HG02588 (cell line): ENCODE results near the gene CDC6.

Source experiments
- ATAC-seq: cut with Tn5 transposase; IDR thresholded peaks from one replicate; pipeline ENCODE4 v1.9.1; 2021; ENCODE audit warnings: mild to moderate bottlenecking, moderate library complexity; ENCODE audit not compliant: unreplicated experiment

Gene CDC6, protein sequence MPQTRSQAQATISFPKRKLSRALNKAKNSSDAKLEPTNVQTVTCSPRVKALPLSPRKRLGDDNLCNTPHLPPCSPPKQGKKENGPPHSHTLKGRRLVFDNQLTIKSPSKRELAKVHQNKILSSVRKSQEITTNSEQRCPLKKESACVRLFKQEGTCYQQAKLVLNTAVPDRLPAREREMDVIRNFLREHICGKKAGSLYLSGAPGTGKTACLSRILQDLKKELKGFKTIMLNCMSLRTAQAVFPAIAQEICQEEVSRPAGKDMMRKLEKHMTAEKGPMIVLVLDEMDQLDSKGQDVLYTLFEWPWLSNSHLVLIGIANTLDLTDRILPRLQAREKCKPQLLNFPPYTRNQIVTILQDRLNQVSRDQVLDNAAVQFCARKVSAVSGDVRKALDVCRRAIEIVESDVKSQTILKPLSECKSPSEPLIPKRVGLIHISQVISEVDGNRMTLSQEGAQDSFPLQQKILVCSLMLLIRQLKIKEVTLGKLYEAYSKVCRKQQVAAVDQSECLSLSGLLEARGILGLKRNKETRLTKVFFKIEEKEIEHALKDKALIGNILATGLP

DNA sequence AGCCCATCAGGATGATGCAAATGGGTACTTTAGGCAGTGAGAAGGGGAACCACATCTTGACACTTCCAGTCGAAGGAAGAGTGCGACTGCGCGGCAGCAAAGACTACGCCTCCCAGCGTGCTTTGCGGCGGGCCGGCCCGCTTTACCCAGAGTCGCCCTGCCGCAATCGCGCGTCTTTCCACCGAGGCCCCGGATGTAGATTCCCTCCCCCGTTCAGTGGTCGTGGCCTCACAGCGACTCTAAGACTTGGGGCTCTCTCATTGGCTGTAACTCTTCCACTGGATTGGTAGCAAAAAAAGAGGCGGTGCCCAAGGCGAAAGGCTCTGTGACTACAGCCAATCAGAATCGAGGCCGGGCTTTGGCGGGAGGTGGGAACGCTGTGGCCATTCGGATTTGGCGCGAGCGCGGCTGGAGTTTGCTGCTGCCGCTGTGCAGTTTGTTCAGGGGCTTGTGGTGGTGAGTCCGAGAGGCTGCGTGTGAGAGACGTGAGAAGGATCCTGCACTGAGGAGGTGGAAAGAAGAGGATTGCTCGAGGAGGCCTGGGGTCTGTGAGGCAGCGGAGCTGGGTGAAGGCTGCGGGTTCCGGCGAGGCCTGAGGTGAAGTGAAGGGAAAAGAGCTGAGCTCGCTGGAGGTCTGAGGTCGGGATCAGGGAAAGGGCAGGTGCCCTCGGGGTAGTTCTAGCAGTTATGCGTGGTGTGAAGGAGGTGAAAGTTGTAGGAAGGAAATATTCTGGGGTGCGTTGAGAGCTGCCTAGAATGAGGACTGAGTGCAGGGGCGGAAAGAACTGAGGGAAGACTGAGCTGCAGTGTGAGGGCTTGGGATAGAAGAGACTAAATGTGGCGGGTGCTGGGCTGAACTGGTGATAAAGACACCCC lies at the start of gene CDC6:
TSS of gene CDC6 (plus strand) at position 386 of the 876 bp plus-strand sequence. CDS start 1,542 bp downstream, outside the sequence.
- peak; percentile 93 for ATAC-seq

DNA sequence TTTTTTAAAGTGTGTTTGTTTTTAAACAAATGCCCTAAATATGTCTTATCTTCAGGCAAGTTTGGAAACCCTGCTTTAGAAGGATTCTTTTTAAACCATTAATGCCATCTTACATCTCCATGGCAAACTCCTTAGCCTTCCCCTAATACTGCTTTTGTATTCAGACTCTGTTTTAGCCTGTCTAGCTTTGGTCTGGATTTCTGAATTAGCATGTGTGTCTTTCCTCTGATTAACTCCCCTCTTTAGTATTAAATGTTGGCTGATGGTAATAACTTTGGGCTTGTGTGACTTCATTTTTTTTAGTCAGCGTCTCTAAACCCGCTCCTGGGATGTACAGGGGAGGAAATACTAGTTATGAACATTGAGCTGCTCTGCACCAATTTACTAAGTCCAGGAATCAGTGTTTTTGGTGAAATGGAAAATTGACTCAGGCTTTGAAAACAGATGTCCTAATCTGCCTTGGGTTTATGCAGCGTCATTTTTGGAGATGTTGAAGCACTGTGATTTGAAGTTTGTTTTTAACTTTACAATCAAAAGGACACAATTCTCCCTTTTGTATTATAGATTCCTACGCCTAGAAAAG lies 46.3 kb upstream of the CDC6 start:
- no peak for ATAC-seq

DNA sequence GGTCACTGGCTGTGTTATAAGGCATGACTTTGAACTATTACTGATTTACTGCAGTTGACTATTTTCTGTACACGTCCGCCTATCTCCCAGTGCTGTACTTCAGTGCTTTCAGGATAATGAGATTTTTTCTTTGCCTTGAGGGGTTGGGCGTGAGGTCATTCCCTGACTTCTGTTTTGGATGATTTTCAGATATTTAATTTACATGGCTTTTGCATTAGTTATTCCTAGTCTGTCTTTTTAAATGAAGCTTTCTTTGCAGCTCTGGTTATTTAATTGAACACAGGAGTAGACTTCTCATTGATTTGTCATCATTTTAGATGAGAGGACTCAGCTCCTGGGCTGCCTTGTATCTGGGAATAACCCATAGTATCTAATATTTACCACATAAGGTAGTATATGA lies 44.9 kb upstream of the CDC6 start:
- ATAC-seq = no peak

DNA sequence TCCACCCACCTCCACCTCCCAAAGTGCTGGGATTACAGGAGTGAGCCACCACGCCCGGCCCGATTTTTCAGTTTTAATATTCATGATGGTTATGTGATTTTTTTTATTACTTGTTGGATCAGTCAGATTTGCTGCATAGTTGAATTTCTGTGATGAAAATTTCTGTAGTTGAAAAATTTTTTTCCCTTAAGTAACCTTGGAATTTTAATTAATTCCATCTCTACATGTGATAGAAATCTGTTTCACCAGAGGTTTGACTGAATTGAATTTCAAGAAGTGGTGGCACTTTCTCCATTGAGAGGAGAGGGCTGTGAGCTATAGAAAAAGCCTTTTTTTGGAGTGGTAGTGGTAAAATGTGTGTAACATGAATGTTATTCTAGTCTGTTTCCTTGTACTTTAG lies 43.9 kb upstream of the CDC6 start:
- no peak for ATAC-seq

DNA sequence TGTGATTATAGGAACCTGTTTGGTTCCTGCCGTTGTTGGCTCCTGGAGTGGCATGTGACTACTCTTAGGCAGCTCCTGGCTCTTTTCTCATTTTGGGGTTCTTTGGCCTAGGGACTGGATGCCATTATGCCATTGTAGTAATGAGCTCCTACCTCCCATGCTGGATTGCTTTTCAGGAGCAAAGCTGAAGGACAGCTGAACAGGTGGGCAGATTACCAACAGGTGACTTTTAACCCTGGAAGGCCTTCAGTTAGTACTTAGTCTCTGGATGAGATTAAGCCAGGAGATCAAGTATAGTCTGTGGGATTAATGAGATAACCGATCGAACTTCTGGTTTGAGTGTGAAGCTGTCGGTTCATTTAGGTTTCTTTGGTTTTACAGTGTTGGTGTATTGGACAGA lies 43.4 kb upstream of the CDC6 start:
- no peak for ATAC-seq

DNA sequence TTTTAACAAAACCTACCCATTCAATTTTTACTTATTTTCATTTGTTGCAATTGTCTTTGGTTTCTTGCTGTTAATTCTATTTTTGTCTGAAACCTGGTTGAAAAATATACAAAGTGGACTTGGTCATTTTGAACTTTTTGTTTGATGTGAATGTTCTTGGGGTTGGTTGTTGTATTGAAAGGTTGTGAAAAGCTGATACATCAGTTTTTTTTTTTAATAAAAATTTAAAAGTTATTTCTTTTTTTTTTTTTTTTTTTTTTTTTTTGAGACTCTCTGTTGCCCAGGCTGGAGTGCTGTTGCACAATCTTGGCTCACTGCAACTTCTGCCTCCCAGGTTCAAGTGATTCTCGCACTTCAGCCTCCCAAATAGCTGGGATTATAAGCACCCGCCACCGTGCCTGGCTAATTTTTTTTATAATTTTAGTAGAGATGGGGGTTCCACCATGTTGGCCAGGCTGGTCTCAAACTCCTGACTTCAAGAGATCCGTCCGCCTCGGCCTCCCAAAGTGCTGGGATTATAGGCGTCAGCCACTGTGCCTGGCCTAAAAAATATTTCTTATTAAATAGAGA lies 39.7 kb upstream of the CDC6 start:
- no peak for ATAC-seq

DNA sequence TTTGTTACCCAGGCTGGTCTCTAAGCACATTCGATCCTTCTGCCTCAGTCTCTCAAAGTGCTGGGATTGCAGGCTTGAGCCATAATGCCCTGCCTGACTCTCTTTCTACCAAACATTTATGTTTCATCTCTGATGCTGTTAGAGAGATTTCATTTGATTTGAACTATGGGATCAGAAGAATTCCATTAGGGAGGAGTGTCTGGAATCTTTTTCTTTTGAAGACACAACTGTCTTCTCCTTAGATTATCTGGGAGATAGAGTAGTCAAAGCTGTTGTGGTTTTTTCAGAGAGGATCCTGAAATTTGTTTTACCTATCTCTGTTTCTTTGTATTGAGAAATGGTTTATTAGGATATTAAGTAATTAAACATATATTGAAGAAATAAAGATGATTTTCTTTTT lies 39.2 kb upstream of the CDC6 start:
- no peak for ATAC-seq

DNA sequence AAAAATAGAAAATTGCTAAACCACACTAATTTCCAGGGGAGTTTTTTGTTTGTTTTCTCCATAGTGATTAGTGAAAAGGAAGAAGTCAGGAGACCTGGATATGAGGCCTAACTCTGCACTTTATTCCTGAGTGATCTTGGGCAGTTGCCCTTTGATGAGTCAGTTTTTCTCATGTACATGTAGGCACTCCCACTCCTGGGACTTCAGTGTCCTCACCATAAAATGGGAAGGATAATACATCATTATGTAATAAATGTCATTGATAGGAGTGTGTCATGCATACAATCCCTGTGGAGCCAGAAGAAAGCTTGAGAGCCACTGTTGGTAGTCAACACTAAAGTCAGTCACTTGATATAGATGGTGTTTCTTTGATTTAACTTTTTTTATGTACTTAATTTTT lies 36.1 kb upstream of the CDC6 start:
- no peak for ATAC-seq

DNA sequence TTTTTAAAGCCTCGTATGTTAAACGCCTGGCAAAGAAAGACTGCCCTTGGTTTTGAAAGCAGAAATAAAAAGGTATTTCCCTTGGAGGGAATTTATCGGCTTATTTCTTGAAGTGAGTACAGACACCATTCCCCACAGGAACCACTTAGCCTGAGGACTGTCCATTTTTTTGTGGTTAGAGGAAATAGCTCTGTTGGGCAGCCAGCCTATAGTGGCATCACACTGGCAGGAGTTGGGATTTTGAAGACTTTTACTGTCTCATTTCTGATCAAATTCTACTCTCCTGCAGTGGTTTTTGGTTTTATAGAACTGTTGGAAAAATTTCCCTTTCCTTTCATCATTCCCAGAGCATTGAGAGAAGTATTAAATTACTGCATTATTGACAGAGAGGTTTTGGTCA lies 34.1 kb upstream of the CDC6 start:
- ATAC-seq = no peak

DNA sequence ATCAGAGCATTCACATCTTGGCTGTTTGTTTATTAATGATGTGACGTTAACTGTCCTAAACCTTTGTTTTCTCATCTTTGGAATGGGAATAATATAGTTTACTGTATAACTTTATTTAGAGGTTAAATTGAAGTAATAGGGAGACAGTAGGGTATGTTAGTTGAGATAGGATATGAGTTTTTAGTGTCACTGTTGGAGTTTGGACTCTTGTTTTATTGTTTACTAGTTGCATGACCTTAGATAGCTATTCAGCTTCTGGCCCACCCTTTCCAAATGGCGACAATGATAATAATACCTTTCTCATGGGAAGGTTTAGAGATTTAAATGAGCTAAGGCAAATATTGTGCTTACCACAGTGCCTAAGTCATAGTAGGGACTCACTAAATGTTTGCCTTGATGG lies 28.2 kb upstream of the CDC6 start:
- ATAC-seq = no peak

DNA sequence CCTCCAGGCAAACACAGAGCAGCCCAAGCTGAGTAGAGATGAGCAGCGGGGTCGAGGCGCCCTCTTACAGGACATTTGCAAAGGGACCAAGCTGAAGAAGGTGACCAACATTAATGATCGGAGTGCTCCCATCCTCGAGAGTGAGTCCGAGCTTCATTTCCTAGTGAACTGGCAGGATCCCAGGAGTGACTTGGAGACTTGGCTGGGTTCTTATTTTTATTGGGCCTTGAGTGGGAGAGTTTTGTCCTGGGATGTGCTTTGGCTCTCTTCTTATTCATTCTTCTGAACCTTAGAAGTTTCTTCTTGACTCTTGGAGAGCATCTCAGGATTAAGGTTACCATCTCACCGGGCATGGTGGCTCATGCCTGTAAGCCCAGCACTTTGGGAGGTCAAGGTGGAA lies 27.2 kb upstream of the CDC6 start:
- no peak for ATAC-seq

DNA sequence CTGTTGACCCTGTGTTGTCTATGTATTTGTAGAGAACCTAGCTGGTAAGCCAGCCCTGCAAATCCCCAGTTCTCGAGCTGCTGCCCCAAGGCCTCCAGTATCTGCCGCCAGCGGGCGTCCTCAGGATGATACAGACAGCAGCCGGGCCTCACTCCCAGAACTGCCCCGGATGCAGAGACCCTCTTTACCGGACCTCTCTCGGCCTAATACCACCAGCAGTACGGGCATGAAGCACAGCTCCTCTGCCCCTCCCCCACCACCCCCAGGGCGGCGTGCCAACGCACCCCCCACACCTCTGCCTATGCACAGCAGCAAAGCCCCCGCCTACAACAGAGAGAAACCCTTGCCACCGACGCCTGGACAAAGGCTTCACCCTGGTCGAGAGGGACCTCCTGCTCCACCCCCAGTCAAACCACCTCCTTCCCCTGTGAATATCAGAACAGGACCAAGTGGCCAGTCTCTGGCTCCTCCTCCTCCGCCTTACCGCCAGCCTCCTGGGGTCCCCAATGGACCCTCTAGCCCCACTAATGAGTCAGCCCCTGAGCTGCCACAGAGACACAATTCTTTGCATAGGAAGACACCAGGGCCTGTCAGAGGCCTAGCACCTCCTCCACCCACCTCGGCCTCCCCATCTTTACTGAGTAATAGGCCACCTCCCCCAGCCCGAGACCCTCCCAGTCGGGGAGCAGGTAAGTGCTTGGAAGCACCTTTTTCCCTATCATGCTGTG lies 23.1 kb upstream of the CDC6 start:
- ATAC-seq = no peak

DNA sequence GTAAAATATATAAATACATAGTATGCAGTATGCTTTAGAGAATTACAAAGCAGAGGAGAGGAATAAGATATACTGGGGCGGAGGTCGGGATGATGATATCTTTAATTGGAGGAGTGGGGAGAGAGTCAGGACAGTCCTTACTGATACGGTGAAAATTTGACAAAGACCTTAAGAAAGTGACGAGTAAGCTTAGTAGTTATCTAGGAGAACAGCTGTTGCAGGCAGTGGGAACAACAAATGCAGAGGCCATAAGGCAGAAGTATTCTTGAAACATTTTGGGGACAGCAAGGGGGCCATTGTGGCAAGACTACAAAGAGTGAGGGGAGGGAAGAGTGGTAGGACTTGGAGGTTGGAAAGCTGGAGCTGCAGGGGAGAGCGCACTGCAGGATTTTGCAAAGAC lies 22.3 kb upstream of the CDC6 start:
- ATAC-seq = no peak

DNA sequence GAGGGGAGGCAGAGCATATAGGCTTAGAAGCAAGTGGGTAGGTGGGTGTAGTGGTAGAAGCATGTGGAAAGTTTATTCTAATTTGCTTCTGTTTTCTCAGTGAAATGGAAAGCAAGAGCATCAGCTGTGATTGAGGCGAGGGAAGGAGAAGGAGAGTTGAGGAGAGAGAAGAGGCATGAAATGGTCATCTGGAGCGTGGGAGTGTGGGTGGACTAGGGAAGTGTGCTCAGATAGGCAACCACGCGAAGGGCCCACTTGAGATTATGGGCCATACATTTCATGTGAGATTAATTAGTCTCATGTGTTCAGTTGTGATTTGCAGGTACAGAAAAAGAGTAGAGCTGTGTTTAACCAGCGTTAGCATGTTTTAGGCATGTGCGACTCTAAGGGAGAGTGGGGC lies 20.8 kb upstream of the CDC6 start:
- ATAC-seq = no peak

DNA sequence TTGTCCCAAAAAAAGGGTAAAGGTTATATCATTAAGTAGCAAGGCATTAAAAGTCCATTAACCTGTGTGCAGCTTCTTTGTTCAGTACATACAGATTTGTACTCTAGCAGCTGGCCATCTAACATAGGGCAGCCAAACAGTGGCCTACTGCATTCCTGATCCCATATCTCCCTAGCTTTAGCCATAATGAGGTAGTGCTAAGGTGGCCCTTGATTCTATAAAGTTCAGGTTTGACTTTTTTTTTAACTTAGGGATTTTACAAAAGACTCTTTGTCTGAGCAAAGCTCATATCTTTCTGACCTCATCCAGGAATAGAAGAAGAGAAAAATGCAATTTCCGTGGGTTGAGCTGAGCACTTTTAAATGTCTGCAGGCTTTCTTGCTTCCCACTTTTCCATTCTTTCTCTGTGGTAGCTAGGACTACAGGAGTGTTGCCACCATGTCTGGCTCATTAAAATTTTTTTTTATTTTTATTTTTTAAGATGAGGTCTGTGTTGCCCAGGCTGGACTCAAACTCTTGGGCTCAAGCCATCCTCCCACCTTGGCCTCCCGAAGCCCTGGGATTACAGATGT lies 19.5 kb upstream of the CDC6 start:
- ATAC-seq = no peak

DNA sequence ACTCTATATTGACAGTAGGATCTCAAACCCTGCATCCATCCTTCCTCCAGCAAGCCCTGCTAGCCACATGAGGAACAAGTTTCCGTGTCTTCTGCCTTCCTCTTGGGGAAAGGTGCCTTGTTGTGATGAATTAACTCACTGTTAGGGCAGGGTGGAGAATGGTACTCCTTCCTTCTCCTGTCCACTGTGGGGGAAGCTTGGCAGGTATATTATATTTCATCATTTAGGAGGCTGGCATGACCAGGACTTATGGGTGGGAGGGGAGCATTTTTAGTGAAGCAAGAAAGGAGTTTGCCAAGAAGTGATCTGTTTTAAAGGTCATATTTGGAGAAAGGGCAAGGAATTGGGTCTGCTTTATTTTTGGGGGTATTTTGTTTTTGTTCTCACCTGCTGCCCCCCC lies 9.3 kb upstream of the CDC6 start:
- no peak for ATAC-seq

DNA sequence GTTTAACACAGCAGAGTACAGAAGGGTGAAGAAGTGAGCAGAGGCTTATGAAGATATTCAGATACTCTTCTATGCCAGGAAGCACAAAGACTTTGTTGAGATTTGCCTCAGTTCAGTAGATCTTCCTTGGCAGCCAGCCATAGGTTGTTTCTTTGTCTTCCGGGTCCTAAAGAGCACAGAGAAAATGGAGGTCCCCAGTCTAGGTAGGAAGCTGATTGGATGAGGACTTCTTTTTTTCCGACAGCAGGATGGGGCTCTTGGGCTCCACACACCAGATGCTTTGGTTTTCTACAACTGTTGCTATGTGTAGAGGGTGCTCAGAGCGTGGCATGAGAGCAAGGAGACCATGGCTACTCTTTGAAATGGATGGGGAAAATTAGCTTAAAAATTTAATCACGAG lies 8.3 kb upstream of the CDC6 start:
- ATAC-seq = no peak

DNA sequence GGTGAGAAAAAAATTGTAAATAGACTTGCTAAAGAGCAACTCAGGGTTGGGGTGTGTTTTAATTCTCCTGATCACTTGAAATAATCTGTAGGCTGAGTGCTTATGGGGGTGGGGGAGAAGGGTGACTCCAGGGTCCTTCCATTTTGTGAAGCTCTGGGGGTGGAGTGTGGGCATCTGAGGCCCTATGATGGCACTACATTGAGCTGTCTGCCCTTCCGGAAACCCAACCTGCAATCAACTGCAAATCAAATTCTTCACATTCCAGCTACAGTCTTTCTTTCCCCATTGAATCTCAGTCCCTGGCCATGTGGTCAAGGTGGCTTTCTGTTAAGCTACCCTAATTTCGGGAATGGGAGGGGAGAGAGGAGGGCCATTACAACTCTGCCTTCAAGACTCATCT lies 6.0 kb upstream of the CDC6 start:
- ATAC-seq = no peak

DNA sequence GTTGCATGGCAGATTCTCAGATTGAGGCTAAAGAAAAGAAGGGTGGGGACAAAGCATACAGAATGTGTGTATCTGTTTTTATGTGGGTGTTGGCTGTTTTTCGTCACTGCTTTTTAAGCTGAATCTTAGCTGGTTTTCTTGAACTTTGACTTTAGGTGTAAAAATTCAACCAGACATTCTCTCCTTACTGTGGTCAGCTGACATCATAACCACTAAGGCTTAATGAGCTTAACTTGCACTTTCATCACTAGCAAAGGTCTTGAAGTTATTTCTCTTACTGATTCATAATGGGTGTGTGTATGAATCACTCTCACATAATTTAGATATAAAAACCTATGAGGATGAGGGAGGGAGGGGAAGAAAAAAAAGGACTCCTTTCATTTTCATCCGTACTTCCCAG lies 4.0 kb upstream of the CDC6 start:
- no peak for ATAC-seq

DNA sequence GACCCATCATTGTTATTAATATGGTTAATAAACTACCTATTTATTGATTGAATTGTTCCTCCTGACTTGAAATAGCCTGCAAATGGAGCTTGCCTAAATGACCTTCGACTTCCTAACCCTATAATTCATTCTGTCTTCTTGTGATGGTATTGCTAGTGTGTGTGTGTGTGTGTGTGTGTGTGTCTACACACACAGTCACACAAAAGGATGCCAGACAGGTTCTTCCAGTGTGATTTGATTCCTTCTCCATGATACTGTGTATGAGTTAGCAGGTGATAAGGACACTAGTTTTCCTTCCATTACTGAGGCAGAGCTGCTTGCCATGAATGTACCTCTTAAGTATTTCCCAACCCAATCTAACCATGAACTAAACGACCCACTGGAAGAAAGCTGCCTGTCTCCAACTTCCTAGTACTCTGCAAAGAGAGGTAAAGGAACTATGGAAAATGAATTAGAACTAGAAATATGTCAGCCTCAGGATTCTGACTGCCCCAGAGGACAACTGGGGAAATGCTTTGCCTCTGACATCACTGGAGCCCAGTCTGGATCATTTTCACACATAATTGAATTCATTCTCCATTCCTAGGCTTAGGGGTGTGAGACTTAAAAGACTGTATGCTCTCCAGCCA lies 3.5 kb upstream of the CDC6 start:
- no peak for ATAC-seq
